Fibroblast of villous mesenchyme (primary cell): Measurements from ENCODE around the gene BCAM. TPM values are rescaled to one million over a fixed set of nuclear protein-coding genes. Genes with fewer than 3 reads are reported as not detected.

Experiments used
- DNase-seq: peaks from one replicate; pipeline ENCODE4 v3.0.0-alpha.2; 2010; ENCODE audit warnings: low read depth
- H3K4me3 ChIP-seq: 2 replicates; pipeline ENCODE4 v1.5.1; 2011; ENCODE audit warnings: low read depth, mild to moderate bottlenecking, low read length
- total RNA-seq: library from RNA; depleted of rRNA; stranded (reverse); fragments of >200 nt; gene quantifications from 2 replicates; pipeline ENCODE4 v1.2.3, GENCODE V29; 2012
- TF ChIP-seq, protein P1 (sequence below): IDR thresholded peaks from 2 replicates; pipeline ENCODE4 v1.5.1; 2012; ENCODE audit warnings: low read depth, mild to moderate bottlenecking, low read length; ENCODE audit not compliant: insufficient read depth

Gene BCAM
- total RNA-seq, 1 donor: 15.1 TPM

DNA sequence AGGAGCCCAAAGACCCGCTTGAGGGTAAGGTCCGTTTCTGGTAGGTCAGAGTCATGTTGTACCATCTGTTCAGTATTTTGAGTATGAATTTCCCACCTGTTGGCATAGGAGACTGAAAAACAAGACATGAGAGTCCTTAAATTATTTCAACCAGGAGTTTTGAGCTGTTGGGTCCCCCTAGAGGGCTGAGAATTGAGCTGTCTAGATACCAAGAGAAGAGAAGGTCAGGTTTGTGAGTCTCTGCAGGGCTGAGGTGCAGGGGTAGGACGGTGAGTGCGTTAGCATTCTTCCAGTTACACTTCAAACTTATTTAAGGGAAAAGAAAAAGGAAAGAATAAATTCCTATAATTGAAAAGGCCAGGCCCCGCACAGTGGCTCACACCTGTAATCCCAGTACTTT, 26.2 kb upstream of the BCAM start:
- no peak for DNase-seq
- no peak overlapping the region for H3K4me3 ChIP-seq
- TF ChIP-seq, protein P1, sequence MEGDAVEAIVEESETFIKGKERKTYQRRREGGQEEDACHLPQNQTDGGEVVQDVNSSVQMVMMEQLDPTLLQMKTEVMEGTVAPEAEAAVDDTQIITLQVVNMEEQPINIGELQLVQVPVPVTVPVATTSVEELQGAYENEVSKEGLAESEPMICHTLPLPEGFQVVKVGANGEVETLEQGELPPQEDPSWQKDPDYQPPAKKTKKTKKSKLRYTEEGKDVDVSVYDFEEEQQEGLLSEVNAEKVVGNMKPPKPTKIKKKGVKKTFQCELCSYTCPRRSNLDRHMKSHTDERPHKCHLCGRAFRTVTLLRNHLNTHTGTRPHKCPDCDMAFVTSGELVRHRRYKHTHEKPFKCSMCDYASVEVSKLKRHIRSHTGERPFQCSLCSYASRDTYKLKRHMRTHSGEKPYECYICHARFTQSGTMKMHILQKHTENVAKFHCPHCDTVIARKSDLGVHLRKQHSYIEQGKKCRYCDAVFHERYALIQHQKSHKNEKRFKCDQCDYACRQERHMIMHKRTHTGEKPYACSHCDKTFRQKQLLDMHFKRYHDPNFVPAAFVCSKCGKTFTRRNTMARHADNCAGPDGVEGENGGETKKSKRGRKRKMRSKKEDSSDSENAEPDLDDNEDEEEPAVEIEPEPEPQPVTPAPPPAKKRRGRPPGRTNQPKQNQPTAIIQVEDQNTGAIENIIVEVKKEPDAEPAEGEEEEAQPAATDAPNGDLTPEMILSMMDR: peak; percentile 9

- TF ChIP-seq, protein P1: no peak
- DNase-seq: no peak
- no peak overlapping the region for H3K4me3 ChIP-seq
Observed at GRCh38 chr19:44783545-44783944, 25.4 kb upstream of the BCAM start.

GRCh38 chr19:44785271-44785670, 23.6 kb upstream of the BCAM start:
- no peak for DNase-seq
- H3K4me3 ChIP-seq: no peak overlapping the region
- TF ChIP-seq, protein P1: no peak

- TF ChIP-seq, protein P1: no peak
- no peak for DNase-seq
- H3K4me3 ChIP-seq: no peak overlapping the region
Observed at GRCh38 chr19:44785993-44786392, 22.9 kb upstream of the BCAM start.

GRCh38 chr19:44788971-44789370, 19.9 kb upstream of the BCAM start:
- H3K4me3 ChIP-seq: no peak overlapping the region
- TF ChIP-seq, protein P1: no peak
- DNase-seq: no peak

GRCh38 chr19:44789943-44790483, 18.9 kb upstream of the BCAM start:
- TF ChIP-seq, protein P1: no peak
- DNase-seq: no peak
- no peak overlapping the region for H3K4me3 ChIP-seq

- DNase-seq: no peak
- H3K4me3 ChIP-seq: no peak overlapping the region
- TF ChIP-seq, protein P1: no peak
Observed at GRCh38 chr19:44792281-44792680, 16.6 kb upstream of the BCAM start.
